C4-2B (cell line): Measurements from ENCODE around the gene SUPT6H.

Experiments used
- H3K27ac ChIP-seq: fragments of 450-650 bp; 2 replicates; pipeline ENCODE4 v1.5.1; 2017
- ZFX ChIP-seq: fragments of 450-650 bp; IDR thresholded peaks from 2 replicates; pipeline ENCODE4 v1.6.1; 2017
- TF ChIP-seq, protein P1 (sequence below): fragments of 450-650 bp; conservative IDR thresholded peaks from 2 replicates; pipeline ENCODE4 v1.5.1; 2017; ENCODE audit warnings: mild to moderate bottlenecking

The SUPT6H gene

DNA sequence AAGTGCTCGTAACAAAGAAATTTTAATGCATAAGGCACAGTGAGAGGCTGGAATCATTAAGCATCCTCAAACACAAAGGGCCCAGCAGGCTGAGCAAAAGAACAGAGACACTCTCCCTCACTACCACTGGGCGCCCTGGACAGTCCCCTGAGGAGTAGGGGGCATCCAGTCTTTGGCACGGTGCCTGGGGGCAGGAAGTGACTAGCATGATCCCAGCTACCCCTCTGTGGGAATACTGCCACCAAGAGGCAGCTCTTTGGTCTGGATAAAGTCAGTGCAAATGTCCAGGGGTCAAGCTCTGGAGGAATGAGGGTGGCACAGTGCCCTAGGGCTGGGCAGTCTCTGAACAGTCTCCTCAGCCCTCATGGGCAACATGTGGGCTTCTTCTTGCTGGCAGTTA is 52.3 kb downstream of the SUPT6H start:
- TF ChIP-seq ZFX = no peak
- TF ChIP-seq, protein P1, sequence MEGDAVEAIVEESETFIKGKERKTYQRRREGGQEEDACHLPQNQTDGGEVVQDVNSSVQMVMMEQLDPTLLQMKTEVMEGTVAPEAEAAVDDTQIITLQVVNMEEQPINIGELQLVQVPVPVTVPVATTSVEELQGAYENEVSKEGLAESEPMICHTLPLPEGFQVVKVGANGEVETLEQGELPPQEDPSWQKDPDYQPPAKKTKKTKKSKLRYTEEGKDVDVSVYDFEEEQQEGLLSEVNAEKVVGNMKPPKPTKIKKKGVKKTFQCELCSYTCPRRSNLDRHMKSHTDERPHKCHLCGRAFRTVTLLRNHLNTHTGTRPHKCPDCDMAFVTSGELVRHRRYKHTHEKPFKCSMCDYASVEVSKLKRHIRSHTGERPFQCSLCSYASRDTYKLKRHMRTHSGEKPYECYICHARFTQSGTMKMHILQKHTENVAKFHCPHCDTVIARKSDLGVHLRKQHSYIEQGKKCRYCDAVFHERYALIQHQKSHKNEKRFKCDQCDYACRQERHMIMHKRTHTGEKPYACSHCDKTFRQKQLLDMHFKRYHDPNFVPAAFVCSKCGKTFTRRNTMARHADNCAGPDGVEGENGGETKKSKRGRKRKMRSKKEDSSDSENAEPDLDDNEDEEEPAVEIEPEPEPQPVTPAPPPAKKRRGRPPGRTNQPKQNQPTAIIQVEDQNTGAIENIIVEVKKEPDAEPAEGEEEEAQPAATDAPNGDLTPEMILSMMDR = no peak
- no peak overlapping the region for H3K27ac ChIP-seq

- no peak for TF ChIP-seq ZFX
- TF ChIP-seq, protein P1 = no peak
- H3K27ac ChIP-seq = no peak overlapping the region
These were observed 53.2 kb downstream of the SUPT6H start for GRCh38 chr17:28715217-28715616.

GRCh38 chr17:28716740-28717577 is 55.0 kb downstream of the SUPT6H start:
- TF ChIP-seq ZFX = no peak
- H3K27ac ChIP-seq = no peak overlapping the region

GRCh38 chr17:28717578-28718332 is 55.8 kb downstream of the SUPT6H start, which contains the start of gene RAB34:
Gene RAB34, minus strand, starts transcription at chr17:28717868. Its CDS starts 602 bp downstream, at chr17:28717266.
- H3K27ac ChIP-seq = peak within 1 kb of the TSS; percentile 98
- TF ChIP-seq ZFX = no peak
- TF ChIP-seq, protein P1 = no peak

DNA sequence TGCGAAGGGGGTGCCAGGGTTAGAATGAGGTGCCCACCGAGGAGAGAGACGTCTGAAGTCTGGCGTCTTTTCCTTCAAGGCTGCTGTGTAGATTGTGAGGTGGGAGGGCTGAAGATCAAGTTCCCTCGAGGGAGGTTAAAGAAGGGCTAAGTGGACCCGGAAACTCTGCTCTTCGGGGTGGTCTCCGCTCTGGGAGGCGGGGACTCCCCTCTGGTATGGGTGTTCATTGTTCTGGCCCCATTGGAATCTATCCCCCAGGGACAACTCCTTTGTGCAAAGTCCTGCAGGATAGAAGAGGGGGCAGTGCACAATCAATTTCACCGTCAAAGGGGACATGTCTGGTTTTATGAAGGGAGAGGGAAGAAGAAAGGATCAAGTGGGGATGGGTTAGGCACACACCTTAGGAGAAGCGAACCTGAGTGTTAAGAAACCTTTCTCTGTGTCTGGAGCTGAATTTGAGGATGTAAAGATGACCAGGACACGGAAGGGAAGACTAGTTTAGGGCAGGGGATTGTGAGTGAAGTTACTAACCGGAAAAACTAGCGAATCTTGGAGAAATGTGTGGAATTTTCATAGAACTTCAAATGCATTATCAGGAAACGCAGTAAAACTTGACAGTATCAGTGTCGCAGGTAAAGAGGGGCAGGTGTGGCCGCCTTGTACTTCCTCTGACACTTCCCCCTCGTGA is 56.5 kb downstream of the SUPT6H start:
- TF ChIP-seq, protein P1 = no peak
- no peak for TF ChIP-seq ZFX
- H3K27ac ChIP-seq = peak overlapping the region; percentile 98

- no peak for TF ChIP-seq ZFX
- TF ChIP-seq, protein P1 = no peak
- peak overlapping the region; percentile 98 for H3K27ac ChIP-seq
These were observed 57.0 kb downstream of the SUPT6H start for GRCh38 chr17:28719021-28719433.

GRCh38 chr17:28720247-28720996 is 58.4 kb downstream of the SUPT6H start:
- H3K27ac ChIP-seq = peak overlapping the region; percentile 98

GRCh38 chr17:28720997-28721329 is 59.0 kb downstream of the SUPT6H start:
- peak overlapping the region; percentile 98 for H3K27ac ChIP-seq

More at GRCh38 chr17:28720247-28720996, 58.4 kb downstream of the SUPT6H start:
- TF ChIP-seq ZFX = peak; percentile 64; the same call in 1 of the 2 replicates
- TF ChIP-seq, protein P1 = no peak; the same call in 1 of the 2 replicates
